HG03103 (cell line): Measurements from ENCODE around the gene CAMTA1.
"Not testable (repeated sequence)": the region's sequence is repeated elsewhere in the genome, so short reads cannot be mapped to it uniquely, and the experiment has no call there.

Experiments
- ATAC-seq: cut with Tn5 transposase; IDR thresholded peaks from one replicate; pipeline ENCODE4 v1.9.1; 2021; ENCODE audit warnings: low read depth; ENCODE audit not compliant: unreplicated experiment

CAMTA1 gene

DNA sequence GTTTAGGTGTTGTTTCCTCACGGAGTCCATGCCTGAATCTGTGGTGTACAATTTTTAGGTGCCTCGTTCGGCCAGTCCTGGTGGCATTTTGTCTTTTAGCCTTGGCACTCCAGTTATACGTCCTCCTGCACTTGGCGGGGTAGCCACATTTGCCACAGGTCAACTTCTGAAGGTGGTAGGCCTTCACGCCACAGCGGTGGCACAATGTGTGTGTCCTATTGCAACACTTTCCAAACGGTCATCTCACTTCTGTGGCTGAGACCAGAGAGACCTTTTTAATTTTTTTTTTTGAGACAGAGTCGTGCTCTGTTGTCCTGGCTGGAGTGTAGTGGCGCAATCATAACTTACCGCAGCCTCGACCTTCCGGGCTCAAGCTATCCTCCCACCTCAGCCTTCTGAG, 49.1 kb downstream of the CAMTA1 start:
- no peak for ATAC-seq

DNA sequence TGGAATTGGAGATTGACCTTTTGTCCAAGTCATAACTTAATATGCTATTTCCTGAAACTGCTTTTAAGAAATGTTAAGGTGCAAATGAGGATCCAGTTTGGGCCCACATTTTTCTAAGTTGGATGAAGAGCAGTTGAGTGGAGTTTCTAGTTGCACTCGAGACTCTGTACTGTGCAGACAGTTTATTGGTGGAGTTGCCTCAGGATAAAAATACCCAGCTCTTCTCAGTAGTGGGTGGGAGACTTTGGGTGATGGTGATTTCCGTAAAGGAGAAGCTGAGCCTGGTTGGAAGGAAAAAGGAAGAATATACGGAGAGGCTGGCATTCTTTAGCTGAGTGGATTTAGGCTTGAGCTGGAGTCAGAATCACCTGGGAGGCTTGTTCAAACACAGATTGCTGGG, 49.9 kb downstream of the CAMTA1 start:
- ATAC-seq, result no peak

DNA sequence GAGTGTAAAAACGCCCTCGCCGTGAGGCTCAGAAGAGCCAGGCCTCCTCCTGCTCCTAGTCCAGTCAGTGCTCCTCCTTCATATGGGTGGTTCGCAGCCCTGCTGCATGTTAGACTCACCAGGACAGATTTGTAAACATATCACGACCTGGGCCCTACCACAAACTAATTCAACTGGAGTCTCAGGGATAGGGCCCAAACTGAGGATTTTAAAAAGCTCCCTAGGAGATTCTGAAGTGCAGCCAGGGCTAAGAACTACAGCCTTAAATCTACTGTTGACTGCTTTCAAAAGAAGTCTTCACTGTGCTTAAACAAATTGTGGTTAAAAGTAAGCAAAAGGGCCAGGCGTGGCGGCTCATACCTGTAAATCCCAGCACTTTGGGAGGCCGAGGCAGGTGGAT, 57.0 kb downstream of the CAMTA1 start:
- no peak for ATAC-seq

DNA sequence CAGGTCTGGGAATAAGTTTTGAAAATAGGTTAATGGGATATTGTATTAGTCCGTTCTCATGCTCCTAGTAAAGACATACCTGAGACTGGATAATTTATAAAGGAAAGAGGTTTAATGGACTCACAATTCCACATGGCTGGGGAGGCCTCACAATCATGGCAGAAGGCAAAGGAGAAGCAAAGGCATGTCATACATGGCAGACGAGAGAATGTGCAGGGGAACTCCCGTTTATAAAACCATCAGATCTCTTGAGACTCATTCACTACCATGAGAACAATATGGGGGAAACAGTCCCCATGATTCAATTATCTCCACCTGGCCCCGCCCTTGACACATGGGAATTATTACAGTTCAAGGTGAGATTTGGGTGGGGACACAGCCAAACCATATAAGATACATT, 60.5 kb downstream of the CAMTA1 start:
- not testable (repeated sequence) for ATAC-seq

DNA sequence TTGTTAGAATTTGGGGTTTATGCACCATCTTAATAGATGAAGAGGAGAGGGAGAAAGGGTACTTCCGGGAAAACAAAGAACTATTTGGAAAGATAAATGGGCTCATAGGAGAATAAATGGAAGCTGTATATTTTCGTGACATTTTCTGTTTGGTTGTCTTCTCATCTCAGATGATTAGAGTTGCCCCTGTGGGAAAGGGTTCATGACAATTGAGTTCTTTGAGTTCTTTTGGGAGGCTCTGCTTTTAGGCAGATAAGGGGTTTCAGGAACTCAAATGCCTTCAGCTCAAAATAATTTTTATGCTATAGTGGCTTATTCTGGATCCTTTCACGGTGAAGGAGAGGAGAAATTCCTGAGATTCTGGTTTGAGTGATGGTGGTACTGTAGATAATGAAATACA, 63.6 kb downstream of the CAMTA1 start:
- no peak for ATAC-seq

DNA sequence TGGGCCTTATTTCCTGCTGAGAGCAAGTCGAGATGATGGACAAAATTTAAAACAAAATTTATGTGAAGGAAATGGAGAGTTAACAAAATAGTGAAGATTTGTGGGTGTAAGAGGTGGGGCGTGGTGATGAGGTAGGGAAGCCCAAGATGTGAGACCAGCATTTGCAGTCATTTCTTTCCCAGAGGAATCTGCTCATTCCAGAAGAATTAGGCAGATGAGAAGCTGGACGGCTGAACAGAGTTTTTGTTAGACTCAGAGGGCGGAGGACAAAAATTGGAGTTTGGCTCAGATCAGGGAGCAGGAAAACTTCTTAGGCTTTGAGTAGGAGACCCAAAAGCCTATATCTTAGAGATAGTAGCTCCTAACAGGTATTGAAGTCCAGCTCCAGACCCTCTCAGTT, 65.3 kb downstream of the CAMTA1 start:
- ATAC-seq, result no peak

DNA sequence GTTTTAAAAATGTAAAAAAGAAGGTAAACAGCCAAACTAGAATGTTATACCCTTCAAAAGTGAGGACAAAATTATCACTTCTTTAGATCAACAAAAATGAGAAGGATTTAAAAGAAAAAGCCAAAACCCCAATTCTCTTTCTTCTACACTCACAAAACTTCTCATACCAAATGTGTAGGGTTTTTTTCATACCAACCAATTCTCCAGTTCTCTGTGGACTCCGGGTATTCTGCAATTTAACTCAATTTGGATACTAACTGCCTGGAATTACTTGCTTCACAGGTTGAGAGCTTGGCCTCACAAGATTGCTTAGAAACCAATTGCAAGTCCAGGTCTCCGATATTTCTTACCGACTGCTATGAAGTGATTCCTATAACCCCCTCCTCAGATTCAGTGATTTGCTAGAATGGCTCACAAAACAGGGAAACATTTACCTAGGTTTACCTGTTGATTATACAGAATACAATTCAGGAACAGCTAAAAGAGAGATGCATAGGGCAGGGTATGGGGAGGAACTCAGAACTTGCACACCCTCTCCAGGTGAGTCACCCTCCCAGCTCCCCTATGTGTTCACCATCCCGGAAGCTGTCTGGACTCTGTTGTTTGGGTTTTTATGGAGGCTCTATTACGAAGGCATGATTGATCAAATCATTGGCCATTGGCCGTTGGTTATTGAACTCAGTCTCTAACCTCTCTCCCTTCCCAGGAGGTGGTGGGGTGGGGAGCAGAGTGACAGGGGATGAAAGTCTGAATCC, 67.1 kb downstream of the CAMTA1 start:
- ATAC-seq, result no peak

DNA sequence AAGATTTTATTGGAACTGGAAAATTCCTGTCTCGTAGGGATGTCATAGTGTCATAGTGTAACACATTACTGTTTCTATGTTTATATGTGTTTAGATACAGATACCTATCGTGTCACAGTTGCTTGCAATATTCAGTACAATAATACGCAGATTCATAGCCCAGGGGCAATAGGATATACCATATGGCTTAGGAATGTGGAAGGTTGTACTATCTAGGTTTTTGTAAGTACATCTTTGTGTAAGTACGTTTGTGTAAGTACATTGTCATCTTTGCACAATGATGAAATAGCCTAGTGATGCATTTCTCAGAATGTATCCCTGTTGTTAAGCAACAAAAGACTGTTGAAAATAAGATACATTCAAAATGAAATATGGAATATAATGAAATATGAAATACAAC, 68.9 kb downstream of the CAMTA1 start:
- no peak for ATAC-seq

DNA sequence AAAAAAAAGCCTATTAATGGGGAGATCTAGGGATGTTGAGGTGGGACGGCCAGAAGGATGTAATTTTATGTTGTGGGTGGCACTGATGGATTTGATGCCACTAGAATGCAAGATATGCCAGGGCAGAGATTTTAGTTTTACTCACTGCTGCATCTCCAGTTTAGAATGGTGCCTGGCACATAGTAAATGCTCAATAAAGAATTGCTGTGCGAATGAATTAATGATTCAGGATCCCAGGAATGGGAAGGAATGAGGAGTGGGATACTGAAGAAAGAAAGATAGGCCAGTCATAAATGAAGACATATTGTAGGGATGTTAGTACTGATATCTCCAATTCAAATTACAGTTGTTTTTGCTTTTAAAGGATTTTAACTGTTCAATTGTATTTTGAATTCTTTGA, 72.6 kb downstream of the CAMTA1 start:
- ATAC-seq, result no peak

DNA sequence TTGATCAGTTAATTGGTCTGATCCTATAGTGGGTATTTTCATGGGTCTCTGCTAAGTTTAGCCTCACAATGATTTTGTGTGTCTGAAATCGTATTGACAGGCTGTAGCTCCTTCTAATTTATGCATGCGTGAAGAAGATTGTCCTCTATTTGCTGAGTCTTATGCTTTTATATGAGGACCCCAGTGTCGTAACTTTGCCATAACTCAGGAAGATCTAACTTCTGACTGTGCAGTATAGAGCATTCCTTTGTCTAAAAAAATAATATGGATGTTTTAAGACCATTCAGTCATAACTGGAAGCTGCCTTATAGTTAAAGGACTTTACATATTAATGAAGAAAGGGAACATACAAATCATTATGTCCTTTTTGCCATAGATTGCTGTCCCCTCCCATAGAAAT, 73.3 kb downstream of the CAMTA1 start:
- no peak for ATAC-seq

DNA sequence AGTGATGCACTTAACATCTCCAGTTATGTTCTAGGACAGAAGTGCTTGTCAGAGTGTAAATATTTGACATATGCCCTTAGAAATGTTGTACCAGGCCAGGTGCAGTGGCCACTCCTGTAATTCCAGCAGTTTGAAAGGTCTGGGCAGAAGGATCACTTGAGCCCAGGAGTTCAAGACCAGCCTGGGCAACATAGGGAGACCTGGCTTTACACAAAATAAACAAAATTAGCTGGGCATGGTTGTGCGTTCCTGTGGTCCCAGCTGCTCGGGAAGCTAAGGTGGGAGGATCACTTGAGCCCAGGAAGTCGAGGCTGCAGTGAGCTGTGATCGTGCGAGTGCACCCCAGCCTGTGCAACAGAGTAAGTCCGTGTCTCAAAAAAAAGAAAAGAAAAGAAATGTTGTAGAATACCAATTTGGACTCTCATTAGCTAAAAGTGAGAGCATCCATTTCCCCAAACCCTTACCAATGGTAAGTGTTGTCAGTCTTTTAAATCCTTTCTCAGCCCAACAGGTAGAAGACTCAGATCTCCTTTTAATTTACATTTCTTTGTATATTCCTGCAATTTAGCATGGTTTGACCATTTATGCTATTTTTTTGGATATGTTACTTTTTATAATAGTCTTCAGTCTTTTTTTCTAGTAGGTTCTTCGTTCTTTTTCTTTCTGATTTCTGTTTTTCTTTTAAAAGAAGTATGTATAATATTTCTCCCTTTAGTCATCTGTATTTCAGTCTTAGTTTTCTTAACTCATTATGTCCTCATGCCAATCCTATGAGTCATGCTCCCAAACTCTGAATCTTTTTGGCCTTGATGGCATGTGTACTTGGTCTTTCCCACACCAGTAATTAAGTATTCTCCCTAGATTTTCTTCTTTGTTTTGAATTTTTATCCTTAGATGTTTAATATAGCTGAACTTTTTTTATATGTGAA, 74.4 kb downstream of the CAMTA1 start:
- ATAC-seq, result no peak

DNA sequence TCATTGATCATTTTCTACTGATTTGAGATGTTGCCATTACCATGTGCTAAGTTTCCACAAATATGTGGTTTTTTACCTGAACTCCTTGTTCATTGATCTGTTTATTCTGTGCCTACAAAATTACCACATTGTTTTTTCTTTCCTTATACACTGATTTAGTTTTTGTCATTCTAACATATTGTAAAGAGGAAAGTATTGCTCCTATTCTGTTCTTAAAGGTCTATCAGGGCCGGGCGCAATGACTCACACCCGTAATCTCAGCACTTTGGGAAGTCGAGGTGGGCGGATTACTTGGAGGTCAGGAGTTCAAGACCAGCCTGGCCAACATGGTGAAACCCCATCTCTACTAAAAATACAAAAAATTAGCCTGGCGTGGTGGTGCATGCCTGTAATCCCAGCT, 75.1 kb downstream of the CAMTA1 start:
- no peak for ATAC-seq

DNA sequence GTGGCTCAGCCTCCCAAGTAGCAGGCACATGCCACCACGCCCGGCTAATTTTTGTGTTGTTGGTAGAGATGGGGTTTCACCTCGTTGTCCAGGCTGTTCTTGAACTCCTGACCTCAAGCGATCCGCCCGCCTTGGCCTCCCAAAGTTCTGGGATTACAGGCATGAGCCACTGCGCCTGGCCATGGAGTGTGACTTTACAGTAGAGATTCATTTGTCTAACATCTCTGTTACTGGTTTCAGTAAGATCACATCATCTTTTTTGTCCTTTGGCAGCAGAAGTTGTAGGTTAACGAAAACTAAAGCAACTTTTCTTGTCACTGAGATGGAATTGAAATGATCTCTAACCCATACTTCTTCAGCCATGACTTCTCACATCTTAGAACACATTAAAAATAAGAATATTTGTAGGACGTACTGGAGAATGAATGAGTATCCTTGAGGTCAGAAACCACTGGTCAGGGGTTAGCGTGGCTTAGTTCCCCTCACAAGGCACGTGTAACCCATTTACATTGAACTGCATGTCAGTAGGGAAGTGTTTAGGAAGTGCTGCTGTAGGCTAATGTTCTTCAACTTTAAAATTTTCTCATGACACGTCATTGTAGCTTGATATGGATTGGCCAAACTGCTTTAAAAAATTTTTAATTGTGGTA, 75.9 kb downstream of the CAMTA1 start:
- no peak for ATAC-seq

DNA sequence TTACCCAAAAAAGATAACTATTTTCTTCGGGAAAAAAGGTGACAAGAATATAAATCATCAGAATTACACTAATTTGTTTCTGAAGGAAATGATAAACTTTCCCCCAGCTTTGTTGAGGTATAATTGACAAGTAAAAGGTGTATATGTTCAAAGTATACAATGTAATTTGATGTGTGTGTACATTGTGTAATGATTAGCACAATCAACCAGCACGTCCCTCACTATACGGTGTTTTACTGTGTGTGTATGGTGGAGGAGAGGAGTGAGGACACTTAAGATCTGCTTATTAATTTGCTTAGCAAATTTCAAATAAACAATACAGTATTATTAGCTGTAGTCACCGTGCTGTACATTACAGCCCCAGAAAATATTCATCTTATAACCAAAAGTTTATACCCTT, 77.7 kb downstream of the CAMTA1 start:
- ATAC-seq, result no peak

DNA sequence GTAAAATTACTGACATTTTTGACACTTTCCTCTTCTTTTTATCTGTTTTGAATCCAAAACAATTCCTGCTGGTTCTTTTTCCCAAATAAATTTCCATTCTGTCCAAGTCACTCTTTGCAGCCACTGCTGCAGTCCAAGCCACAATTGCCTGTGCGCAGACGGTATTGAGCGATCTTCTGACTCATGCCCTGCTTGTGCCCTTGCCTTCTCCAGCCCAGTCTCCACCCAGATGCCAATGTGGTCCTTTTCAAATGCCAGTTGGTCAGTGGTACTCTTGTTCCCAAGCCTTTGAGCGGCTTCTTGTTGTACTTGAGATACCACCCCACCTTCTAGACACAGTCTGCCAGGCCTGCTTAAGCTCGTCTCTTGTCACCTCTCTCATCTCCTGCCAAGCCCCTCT, 78.9 kb downstream of the CAMTA1 start:
- ATAC-seq, result no peak

DNA sequence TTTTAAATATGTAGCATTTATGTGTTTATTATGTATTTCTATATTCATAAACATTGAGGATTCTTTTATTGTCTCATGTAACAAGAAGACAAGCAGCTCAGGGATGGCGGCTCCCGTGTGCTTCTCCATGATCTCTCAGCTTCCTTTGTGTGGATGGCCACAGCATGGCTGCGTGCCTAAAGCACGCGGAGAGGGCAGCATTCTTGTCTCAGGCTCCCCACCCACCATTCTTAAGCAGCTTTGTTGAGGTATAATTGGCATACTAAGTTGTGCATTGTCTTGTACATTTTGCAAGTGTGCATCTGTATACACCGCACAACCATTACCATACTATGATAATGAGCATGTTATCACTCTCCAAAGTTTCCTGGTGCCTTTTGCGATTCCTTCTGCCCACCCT, 81.6 kb downstream of the CAMTA1 start:
- ATAC-seq, result no peak

DNA sequence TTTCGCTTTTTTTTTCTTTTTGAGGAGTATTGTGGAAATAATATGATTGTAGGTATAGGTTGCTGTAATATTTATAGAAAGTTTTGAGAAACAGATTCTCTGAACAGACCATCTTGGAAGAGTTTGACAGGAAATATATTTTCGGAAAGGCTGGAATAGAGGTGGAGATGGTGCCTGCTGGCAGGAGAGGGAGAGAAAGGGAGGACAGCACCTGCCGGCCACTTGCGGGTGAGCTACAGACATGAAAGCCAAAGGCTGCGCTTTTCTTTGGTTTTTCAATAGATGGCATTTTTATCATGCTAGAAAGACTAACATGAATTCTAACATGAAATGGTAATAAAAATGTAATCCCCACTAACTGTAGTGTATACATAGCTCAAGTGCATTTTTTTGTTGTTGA, 82.1 kb downstream of the CAMTA1 start:
- no peak for ATAC-seq

DNA sequence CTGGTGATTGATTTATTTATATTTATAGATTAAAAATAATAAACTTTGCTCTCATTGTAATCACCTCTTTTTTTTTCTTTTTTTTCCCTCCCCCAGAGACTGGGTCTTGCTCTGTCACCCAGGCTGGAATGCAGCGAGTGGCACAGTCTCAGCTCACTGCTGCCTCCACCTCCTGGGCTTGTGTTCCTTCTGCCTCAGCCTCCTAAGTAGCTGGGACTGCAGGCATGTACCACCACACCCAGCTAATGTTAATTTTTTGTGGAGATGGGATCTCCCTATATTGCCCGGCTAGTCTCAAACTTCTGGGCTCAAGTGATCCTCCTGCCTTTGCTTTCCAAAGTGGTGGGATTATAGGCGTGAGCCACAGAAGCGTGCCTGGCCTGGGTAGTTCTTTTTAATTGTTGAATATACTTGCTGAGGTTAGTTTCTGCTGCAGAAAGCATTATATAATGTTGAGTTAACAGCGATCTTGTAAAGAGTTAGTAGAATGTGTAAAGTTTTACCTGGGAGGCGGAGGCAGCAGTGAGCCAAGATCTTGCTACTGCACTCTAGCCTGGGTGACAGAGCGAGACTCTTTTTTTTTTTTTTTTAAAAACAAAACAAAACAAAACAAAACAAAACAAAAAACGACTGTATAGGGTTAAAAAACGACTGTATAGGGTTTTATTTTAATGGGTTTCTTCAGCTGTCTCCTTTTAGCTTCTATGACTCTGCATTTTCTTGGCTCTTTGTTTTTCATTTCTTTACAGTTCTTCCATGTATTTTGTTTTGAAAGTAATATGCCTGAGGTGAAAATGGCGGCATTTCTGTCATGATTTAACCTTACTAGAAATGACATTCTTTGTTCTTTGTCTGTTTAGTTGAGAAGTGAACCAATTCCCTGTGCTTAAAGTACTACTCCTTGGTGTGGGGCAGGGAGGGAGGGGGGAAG, 82.7 kb downstream of the CAMTA1 start:
- no peak for ATAC-seq

DNA sequence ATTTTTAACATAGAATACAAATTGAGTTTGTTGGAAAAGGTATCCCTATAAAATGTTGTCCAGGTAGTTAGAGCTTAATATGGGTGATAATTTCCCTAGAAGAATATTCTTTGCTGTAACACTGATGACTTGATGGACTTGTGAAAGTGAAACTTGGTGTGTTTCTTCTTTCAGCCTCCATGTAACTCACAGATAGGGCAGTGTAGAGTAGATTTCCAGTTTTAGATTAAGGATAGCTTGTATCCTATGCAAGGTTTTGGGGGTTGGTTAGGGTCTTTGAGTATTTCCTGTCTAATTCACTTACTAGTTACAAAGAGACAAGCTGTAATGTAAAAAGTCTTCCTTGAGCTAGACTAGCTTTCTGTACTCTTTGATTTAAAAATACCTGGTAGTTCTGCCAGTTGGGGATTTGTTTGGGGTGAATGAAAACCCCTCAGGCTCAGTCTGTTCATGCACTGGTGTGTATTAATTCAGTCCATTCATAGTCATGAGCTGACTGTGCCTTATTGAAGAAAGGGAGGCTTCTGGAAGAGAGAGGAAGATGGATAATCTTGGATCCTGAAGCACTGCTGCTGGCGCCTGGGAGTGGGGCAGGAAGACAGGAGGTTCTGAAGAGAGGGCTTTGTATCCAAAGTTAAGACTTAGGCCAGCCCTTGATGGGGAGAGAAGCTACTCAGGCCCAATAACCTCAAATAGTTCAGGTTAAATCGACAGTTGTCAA, 83.6 kb downstream of the CAMTA1 start:
- no peak for ATAC-seq

DNA sequence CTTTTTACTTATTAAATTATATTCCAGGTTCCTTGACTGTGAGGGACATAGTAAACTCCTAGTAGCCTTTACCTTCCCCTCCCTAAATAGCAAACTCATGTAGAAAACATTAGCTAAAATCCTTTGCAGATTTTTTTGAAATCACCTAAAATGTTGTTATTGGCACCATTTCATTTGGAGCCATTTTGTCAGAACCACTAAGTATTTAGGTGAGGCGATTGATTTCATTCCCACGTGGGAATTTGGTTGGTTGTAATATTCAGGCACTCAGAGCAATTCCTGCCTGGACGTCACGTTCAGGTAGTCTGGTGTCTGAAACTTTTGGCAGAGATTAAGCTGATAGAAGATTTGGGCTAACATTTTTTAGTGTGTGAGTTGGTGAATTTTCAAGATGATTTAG, 84.3 kb downstream of the CAMTA1 start:
- no peak for ATAC-seq
